Smooth muscle cell of the brain vasculature (primary cell): Measurements from ENCODE around the gene ABHD12.
"Not testable (repeated sequence)": the region's sequence is repeated elsewhere in the genome, so short reads cannot be mapped to it uniquely, and the experiment has no call there.

Source experiments
- DNase-seq: peaks from one replicate; pipeline ENCODE4 v3.0.0-alpha.2; 2012; ENCODE audit warnings: low read depth, low spot score

The ABHD12 gene

DNA sequence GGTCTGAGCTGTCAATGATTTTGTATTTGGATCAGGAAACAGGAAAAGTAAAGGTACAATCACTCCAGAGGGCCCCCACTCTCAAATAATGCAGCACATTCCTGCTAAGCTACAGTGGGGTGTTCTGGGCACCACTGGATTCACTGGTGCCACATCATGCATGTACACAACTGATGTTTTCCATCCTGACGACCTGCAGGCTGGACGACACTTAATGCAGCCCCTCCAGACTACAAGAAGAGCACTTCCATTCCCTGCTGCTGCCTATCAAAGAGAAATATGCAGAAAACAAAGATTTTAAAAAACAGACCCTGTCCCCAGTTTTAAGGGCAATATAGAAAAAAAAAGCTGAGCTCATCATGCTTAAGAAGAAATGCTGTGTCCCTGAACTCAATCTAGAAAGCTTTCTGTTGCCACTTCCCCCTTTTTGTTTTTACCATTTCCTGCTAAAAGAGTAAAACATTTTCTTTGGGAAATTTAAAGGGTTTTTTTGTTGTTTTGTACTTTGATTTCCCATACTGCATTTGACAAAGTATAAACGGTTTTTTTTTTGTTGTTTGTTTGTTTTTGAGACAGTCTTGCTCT, 35.5 kb downstream of the ABHD12 start:
- no peak for DNase-seq

GRCh38 chr20:25353747-25354705, 36.6 kb downstream of the ABHD12 start:
- DNase-seq, result no peak

- DNase-seq, result no peak
Observed at GRCh38 chr20:25353353-25353746, 37.3 kb downstream of the ABHD12 start.

DNA sequence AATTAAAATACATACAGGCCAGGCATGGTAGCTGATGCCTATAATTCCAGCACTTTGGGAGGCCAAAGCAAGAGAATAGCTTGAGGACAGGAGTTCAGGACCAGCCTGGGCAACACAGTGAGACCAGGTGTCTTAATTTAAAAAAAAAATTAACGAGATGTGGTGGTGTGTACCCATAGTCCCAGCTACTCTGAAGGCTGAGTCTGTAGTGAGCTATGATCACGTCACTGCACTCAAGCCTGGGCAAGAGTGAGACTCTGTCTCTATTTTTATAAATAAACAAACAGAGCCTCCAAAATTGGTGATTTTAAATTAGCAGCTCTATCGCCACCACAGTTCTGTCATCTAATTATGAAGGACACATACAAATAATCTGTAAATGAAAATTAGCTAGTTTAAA, 37.9 kb downstream of the ABHD12 start:
- no peak for DNase-seq

- DNase-seq, result no peak
Observed at GRCh38 chr20:25351024-25351360, 39.6 kb downstream of the ABHD12 start.

DNA sequence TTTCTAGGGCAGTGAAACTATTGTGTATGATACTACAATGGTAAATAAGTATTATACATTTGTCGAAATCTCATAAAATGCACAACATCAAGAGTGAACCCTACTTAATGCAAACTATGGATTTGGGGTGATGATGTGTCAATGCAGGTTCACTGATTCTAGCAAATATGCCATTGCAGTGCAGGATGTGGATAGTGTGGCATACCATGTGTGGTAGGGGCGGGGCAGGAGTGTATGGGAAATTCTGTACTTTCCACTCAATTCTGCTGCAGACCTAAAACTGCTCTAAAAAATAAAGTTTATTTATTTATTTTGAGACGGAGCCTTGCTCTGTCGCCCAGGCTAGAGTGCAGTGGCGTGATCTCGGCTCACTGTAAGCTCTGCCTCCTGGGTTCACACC, 44.3 kb downstream of the ABHD12 start:
- no peak for DNase-seq

- DNase-seq, result no peak
Observed at GRCh38 chr20:25345721-25346120, 44.9 kb downstream of the ABHD12 start.

DNA sequence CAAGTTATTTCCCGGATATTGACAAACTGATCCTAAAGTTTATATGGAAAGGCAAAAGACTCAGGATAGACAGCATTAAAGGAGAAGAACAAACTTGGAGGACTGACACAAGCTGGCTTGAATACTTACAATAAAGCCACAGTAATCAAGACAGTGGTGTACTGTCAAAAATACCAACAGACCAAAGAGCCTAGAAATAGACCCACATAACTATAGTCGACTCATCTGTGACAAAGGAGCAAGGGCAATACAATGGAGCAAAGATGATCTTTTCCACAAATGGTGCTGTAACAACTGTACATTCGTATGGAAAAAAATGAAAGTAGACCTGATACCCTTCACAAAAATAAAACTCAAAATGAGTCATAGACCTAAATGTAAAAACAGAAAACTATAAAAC, 46.0 kb downstream of the ABHD12 start:
- DNase-seq, result no peak

- no peak for DNase-seq
Observed at GRCh38 chr20:25341716-25342680, 48.6 kb downstream of the ABHD12 start.

DNA sequence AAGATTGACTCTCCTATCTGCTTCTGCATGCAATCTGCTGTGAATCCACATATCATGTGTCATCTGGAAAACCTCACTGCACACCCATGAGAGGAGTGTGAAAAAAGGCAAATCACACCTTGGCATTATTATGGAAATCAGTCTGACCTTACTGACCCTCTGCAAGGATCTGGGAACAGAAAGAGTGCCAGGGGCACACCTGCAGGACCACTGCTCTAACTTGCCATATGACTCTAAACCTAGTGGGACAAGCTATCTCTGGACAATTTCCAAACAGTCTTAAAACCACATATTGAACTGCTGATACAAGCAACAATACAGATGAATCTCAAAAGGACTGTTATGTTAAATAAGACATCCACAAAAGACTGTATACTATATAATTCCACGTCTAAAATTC, 50.3 kb downstream of the ABHD12 start:
- DNase-seq, result no peak

DNA sequence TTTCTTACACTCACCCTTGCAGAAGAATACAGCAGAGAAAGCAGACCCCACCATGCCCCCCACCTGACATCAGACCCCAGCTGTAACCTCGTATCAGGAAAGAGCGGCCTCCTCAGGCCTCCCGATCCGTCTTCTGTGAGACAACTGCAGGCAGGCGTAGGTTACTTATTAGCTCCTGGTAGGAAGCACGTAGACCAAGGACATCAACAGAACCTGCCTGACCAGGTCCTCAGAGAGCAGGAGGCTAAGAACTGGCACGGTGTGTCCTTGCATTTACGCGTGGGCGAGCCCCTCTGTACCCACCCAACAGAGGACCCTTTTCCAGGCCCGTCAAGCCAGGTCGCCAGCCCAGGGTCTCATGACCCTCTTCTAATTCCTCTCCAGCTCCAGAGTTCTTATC, 51.0 kb downstream of the ABHD12 start:
- no peak for DNase-seq

DNA sequence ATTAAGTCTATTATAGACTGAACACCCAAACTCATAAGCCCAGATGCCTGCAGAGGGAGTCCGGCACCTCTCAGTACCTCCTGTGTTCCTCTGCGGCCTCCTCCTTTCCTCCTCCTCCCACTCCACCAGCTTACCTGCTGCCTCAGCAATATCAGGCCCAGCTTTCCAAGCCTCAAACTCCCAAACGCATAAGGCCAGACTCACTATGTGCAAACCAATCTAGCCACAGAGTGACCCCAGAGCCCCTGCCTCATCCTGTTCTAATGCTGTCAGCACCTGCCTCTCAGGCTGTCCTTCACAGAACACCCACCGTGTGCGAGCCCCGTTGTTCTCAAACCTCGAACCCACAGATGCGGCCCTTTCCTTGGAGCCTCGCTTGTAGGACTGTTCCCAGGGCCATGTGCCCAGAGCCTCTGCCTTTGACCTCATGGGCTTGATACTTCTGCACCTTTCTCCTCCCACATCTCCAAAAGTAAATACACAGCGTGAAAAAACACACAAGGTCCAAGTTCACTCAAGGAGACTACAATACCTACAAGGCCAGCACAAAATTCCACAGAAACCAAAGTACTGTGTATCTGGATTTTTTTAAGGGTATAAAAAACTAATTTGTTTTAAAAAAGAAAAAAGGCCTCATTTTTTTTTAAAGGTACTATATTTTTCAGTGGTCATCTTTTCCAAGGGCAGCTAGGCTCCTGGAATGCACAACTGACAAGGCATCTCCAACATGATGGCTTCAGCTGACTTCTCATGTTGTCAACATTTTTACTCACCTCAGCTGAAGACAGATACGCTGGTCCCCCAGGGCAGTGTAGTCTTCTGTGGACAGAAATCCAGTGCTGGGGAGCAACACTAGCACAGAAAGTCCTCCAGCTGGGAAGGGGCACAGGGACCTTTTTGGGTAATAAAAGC, 52.3 kb downstream of the ABHD12 start:
- DNase-seq, result no peak

DNA sequence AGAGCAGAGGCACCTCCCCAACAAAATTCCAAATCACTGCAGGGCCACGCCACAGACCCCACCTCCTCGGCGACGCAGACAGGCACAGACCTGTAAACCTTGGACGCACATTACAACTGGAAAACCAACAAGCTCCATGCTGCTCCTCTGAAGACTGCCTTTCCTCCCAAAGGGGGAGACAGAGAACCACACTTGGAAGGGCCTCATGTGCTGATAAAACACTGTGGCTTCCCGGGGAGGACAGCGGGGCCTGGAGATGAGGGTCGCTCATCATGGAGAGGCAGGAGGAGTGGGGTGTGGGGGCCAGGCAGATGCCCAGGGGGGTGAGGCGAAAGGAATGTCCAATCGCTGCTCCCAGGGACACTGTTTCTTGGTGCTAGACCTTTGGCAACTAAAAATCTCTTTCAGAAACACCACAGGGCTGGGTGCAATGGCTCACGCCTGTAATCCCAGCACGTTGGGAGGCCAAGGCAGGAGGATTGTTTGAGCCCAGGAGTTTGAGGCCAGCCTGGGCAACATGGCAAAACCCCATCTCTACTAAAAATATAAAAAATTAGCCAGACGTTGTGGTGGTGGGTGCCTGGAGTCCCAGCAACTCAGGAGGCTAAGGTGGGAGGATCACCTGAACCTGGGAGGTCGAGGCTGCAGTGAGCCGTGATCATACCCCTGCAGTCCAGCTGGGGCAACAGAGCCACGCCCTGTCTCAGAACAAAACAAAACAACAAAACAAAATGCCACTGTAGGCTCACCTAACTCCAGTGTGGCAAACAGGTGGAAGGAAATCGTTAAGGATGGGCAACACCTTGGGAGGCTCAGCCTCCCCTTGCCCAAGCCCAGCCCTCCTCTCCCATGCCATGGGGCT, 53.8 kb downstream of the ABHD12 start:
- peak; percentile 13 for DNase-seq

GRCh38 chr20:25334972-25335371, 55.7 kb downstream of the ABHD12 start:
- DNase-seq, result not testable (repeated sequence)

DNA sequence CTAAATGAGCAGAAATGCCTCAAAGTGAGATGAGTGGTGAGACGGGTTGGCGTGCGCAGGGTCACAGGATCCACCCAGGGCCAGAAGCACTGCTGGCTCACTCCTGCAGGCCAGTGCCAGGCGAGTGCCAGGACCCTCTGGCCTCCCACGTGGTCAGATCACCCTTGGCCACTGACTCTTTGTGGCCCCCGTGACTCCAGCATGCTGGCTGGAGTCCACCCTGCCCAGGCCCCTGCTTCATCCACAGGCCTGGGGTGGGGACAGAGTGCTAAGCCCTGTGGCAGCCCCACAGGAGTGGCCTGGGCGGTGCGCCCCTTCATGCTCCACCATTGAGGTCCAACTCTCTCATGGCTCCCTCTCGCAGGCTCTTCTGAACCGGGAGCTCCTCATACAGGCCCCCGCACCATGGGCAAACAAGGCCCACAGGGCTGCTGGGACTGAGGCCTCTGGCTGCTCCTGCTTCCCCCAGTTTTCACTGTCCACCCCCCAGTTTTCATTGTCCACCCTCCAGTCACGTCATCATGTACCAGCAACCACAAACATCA, 61.6 kb downstream of the ABHD12 start:
- DNase-seq, result no peak

GRCh38 chr20:25327521-25328235, 63.0 kb downstream of the ABHD12 start:
- no peak for DNase-seq

- DNase-seq, result no peak
Observed at GRCh38 chr20:25325997-25326396, 64.6 kb downstream of the ABHD12 start.

- DNase-seq, result no peak
Observed at GRCh38 chr20:25325073-25325472, 65.6 kb downstream of the ABHD12 start.

GRCh38 chr20:25324412-25324811, 66.2 kb downstream of the ABHD12 start:
- DNase-seq, result no peak
